ENCODE results near the gene TPX2.
A peak's percentile ranks its signal among the peaks of the same experiment; 100 is the strongest.
"Not testable (repeated sequence)": the region's sequence is repeated elsewhere in the genome, so short reads cannot be mapped to it uniquely, and the experiment has no call there.

The TPX2 gene

GRCh38 chr20:31815408-31816188, 76.5 kb downstream of the TPX2 start:
- no peak for DNase-seq (ENCODE audit: low read depth)

- DNase-seq (ENCODE audit: low read depth), result no peak
Measured at GRCh38 chr20:31816221-31816620, 77.1 kb downstream of the TPX2 start.

GRCh38 chr20:31817461-31817860, 78.4 kb downstream of the TPX2 start:
- DNase-seq (ENCODE audit: low read depth), result no peak

GRCh38 chr20:31818376-31818908, 79.4 kb downstream of the TPX2 start:
- DNase-seq (ENCODE audit: low read depth), result no peak

GRCh38 chr20:31819083-31819784, 80.1 kb downstream of the TPX2 start, which contains the start of gene MYLK2:
TSS of gene MYLK2 (plus strand) at chr20:31819356. CDS start at chr20:31819581, 225 bp downstream.
- DNase-seq (ENCODE audit: low read depth), result no peak

GRCh38 chr20:31820228-31820627, 81.1 kb downstream of the TPX2 start:
- no peak for DNase-seq (ENCODE audit: low read depth)

GRCh38 chr20:31821427-31821826, 82.3 kb downstream of the TPX2 start:
- DNase-seq (ENCODE audit: low read depth), result no peak

GRCh38 chr20:31822421-31823330, 83.6 kb downstream of the TPX2 start:
- peak; percentile 65 for DNase-seq (ENCODE audit: low read depth)

- no peak for DNase-seq (ENCODE audit: low read depth)
Measured at GRCh38 chr20:31823360-31824124, 84.5 kb downstream of the TPX2 start.

- DNase-seq (ENCODE audit: low read depth), result no peak
Measured at GRCh38 chr20:31824125-31824485, 85.0 kb downstream of the TPX2 start.

GRCh38 chr20:31824554-31825313, 85.6 kb downstream of the TPX2 start:
- DNase-seq (ENCODE audit: low read depth), result no peak

GRCh38 chr20:31826074-31826473, 87.0 kb downstream of the TPX2 start:
- DNase-seq (ENCODE audit: low read depth), result no peak

GRCh38 chr20:31827059-31827458, 88.0 kb downstream of the TPX2 start:
- no peak for DNase-seq (ENCODE audit: low read depth)

- DNase-seq (ENCODE audit: low read depth), result not testable (repeated sequence)
Measured at GRCh38 chr20:31828016-31828415, 88.9 kb downstream of the TPX2 start.

GRCh38 chr20:31829731-31830130, 90.6 kb downstream of the TPX2 start:
- DNase-seq (ENCODE audit: low read depth), result no peak

GRCh38 chr20:31830406-31830981, 91.4 kb downstream of the TPX2 start:
- DNase-seq (ENCODE audit: low read depth), result no peak

- DNase-seq (ENCODE audit: low read depth), result no peak
Measured at GRCh38 chr20:31831211-31831610, 92.1 kb downstream of the TPX2 start.

- no peak for DNase-seq (ENCODE audit: low read depth)
Measured at GRCh38 chr20:31831771-31832306, 92.7 kb downstream of the TPX2 start.

- DNase-seq (ENCODE audit: low read depth), result peak; percentile 41
Measured at GRCh38 chr20:31833130-31833930, 94.2 kb downstream of the TPX2 start.
